Measurements from ENCODE around the gene SIGLEC9. TPM values are rescaled to one million over a fixed set of nuclear protein-coding genes. Genes with fewer than 3 reads are reported as not detected.

SIGLEC9 gene
- total and polyA plus RNA-seq, 2 donors (not counting 1 experiment from before 2014, with no cell fraction given), result 0.72 TPM; not detected in 1

DNA sequence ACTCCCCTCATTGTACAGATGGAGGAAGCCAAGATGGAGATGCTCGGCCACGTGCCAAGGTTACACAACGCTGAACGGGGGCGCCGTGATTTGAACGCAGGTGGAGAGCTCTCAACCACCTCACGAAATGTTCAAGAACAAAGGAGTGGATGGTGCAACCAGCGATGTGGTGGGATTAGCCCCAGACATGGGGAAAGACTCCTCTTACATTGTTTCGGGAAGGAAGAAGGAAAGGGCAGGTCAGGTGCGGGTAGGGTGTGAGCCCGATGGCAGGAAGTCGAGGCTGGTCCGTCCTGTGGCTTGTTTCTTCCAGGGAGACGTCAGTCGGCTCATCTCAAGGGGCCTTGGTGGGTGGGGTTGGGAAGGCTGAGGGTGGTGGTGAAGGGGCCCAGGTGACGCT is 34.9 kb upstream of the SIGLEC9 start:
- Histone ChIP-seq H2AFZ (ENCODE audit: insufficient read depth, low read depth, low read length, poor library complexity, severe bottlenecking) (no peak overlapping the region), H3K4me1 (ENCODE audit: control insufficient read depth in 2 of 2, insufficient read depth in 2 of 2, low read length in 2 of 2) (no peaks in the 10 kb centered on the region), H3K27ac (ENCODE audit: low read length in 2 of 2) (no peak overlapping the region), H3K4me3 (ENCODE audit: control extremely low read depth in 1 of 5, extremely low read depth in 1 of 5, insufficient read depth in 1 of 5, low read depth in 2 of 5, low read length in 4 of 5) (no peak overlapping the region), H3K79me2 (ENCODE audit: control insufficient read depth, insufficient read depth, low read length) (no peaks in the 10 kb centered on the region), H3K9me3 (ENCODE audit: control extremely low read depth in 1 of 3, control insufficient read depth in 2 of 3, insufficient read depth in 1 of 3, low read length in 2 of 3) (no peaks in the 10 kb centered on the region), H3K4me2 (replicated peaks; ENCODE audit: low read depth, low read length, poor library complexity, severe bottlenecking) (no peak overlapping the region), H4K20me1 (ENCODE audit: control insufficient read depth, insufficient read depth, low read length, poor library complexity, severe bottlenecking) (no peaks in the 10 kb centered on the region), H3K36me3 (replicated peaks in 1 of 2; ENCODE audit: control extremely low read depth in 1 of 2, control insufficient read depth in 1 of 2, extremely low read depth in 1 of 2, insufficient read depth in 2 of 2, low read length in 1 of 2) (no peaks in the 10 kb centered on the region), H3K27me3 (replicated peaks in 1 of 4; ENCODE audit: control extremely low read depth in 1 of 4, control insufficient read depth in 3 of 4, insufficient read depth in 4 of 4, low read length in 3 of 4) (no peaks in the 10 kb centered on the region), H3K9ac (ENCODE audit: low read length) (no peak overlapping the region)
- no peak for DNase-seq
- WGBS (ENCODE audit: insufficient coverage), result 90% methylated on average over 9 of the region's 17 CpGs
- no peaks in the 10 kb centered on the region for H3K27me3 Mint-ChIP-seq
- no peaks in the 10 kb centered on the region for H3K4me1 Mint-ChIP-seq
- ATAC-seq (ENCODE audit: low read depth), result no peak
- ChIA-PET POLR2A (no interaction called here), CTCF (no interaction called here)
- H3K9me3 Mint-ChIP-seq (ENCODE audit: insufficient read depth), result no peaks in the 10 kb centered on the region
- no peak overlapping the region for H3K4me3 Mint-ChIP-seq
- TF ChIP-seq EZH2 (IDR thresholded peaks at IDR 0.05; ENCODE audit: borderline replicate concordance, insufficient read depth, low read depth, low read length, poor library complexity, severe bottlenecking), result no peak
- TF ChIP-seq, protein P1, sequence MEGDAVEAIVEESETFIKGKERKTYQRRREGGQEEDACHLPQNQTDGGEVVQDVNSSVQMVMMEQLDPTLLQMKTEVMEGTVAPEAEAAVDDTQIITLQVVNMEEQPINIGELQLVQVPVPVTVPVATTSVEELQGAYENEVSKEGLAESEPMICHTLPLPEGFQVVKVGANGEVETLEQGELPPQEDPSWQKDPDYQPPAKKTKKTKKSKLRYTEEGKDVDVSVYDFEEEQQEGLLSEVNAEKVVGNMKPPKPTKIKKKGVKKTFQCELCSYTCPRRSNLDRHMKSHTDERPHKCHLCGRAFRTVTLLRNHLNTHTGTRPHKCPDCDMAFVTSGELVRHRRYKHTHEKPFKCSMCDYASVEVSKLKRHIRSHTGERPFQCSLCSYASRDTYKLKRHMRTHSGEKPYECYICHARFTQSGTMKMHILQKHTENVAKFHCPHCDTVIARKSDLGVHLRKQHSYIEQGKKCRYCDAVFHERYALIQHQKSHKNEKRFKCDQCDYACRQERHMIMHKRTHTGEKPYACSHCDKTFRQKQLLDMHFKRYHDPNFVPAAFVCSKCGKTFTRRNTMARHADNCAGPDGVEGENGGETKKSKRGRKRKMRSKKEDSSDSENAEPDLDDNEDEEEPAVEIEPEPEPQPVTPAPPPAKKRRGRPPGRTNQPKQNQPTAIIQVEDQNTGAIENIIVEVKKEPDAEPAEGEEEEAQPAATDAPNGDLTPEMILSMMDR (IDR thresholded peaks at IDR 0.05), result no peak
- no peak overlapping the region for H3K27ac Mint-ChIP-seq
- intact Hi-C loops (cut with micrococcal nuclease), result no loop called here

DNA sequence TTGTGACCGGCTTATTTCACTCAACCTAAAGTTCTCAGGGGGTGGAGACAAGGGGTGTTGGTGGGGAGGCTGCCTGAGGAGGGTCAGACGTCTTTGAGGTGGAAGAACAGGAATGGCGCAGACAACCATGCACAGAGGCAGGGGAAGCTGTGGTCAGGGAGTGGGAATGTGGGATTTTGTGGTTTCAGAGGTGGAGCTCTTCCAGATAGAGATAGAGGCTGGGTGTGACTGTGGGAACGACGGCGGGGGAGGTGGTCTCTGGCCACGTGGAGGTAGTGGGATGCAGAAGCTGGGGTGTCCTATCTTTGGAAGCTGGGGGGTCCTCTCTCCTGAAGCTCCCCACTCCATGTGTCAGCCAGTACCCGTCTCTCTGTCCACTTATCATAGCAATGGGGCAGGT is 34.2 kb upstream of the SIGLEC9 start:
- no peak for ATAC-seq (ENCODE audit: low read depth)
- H3K4me2 ChIP-seq (replicated peaks; ENCODE audit: low read depth, low read length, poor library complexity, severe bottlenecking), result no peak overlapping the region
- H3K9me3 Mint-ChIP-seq (ENCODE audit: insufficient read depth), result no peaks in the 10 kb centered on the region
- H2AFZ ChIP-seq (ENCODE audit: insufficient read depth, low read depth, low read length, poor library complexity, severe bottlenecking), result no peak overlapping the region
- intact Hi-C loops (cut with micrococcal nuclease), result no loop called here
- no peak overlapping the region for H3K9ac ChIP-seq (ENCODE audit: low read length)
- no peaks in the 10 kb centered on the region for H3K4me1 ChIP-seq (ENCODE audit: control insufficient read depth in 2 of 2, insufficient read depth in 2 of 2, low read length in 2 of 2)
- ChIA-PET CTCF (interaction anchor here (0.7 kb wide), 1 partner anchor 33 kb away, joined by 3 read pairs; no protein-coding TSS in a partner anchor), POLR2A (no interaction called here)
- no peaks in the 10 kb centered on the region for H4K20me1 ChIP-seq (ENCODE audit: control insufficient read depth, insufficient read depth, low read length, poor library complexity, severe bottlenecking)
- H3K27me3 Mint-ChIP-seq, result no peaks in the 10 kb centered on the region
- DNase-seq, result no peak
- TF ChIP-seq EZH2 (IDR thresholded peaks at IDR 0.05; ENCODE audit: borderline replicate concordance, insufficient read depth, low read depth, low read length, poor library complexity, severe bottlenecking), result no peak
- TF ChIP-seq, protein P1 (IDR thresholded peaks at IDR 0.05), result no peak
- no peak overlapping the region for H3K27ac ChIP-seq (ENCODE audit: low read length in 2 of 2)
- no peaks in the 10 kb centered on the region for H3K9me3 ChIP-seq (ENCODE audit: control extremely low read depth in 1 of 3, control insufficient read depth in 2 of 3, insufficient read depth in 1 of 3, low read length in 2 of 3)
- no peak overlapping the region for H3K4me3 Mint-ChIP-seq
- no peak overlapping the region for H3K27ac Mint-ChIP-seq
- no peaks in the 10 kb centered on the region for H3K27me3 ChIP-seq (replicated peaks in 1 of 4; ENCODE audit: control extremely low read depth in 1 of 4, control insufficient read depth in 3 of 4, insufficient read depth in 4 of 4, low read length in 3 of 4)
- no peaks in the 10 kb centered on the region for H3K79me2 ChIP-seq (ENCODE audit: control insufficient read depth, insufficient read depth, low read length)
- no peaks in the 10 kb centered on the region for H3K4me1 Mint-ChIP-seq
- WGBS (ENCODE audit: insufficient coverage), result 83% methylated on average over 3 of the region's 8 CpGs
- no peak overlapping the region for H3K4me3 ChIP-seq (ENCODE audit: control extremely low read depth in 1 of 5, extremely low read depth in 1 of 5, insufficient read depth in 1 of 5, low read depth in 2 of 5, low read length in 4 of 5)
- H3K36me3 ChIP-seq (replicated peaks in 1 of 2; ENCODE audit: control extremely low read depth in 1 of 2, control insufficient read depth in 1 of 2, extremely low read depth in 1 of 2, insufficient read depth in 2 of 2, low read length in 1 of 2), result no peaks in the 10 kb centered on the region
